Neuron (in vitro differentiated cells): ENCODE data around the gene FAS.

Experiments
- H2AFZ ChIP-seq: one replicate; pipeline ENCODE4 v1.6.1; 2013; ENCODE audit warnings: low read depth, mild to moderate bottlenecking, inconsistent platforms, low read length, moderate library complexity
- H3K27me3 ChIP-seq: one replicate; pipeline ENCODE4 v1.6.1; 2013; ENCODE audit warnings: low read length; ENCODE audit not compliant: insufficient read depth
- H3K36me3 ChIP-seq: one replicate; pipeline ENCODE4 v1.6.1; 2013; ENCODE audit warnings: low read length; ENCODE audit not compliant: insufficient read depth
- H3K4me1 ChIP-seq: one replicate; pipeline ENCODE4 v1.6.1; 2013; ENCODE audit warnings: low read length; ENCODE audit not compliant: insufficient read depth
- H3K4me3 ChIP-seq: 2 replicates; pipeline ENCODE4 v1.5.1; 2013; ENCODE audit warnings: mild to moderate bottlenecking, low read length, moderate library complexity
- H3K9me3 ChIP-seq: one replicate; pipeline ENCODE4 v1.6.1; 2013; ENCODE audit warnings: low read length

Gene FAS

GRCh38 chr10:88958721-88959120 is 31.9 kb upstream of the FAS start:
- Histone ChIP-seq H3K9me3 (no peaks in the 10 kb centered on the region), H3K36me3 (no peaks in the 10 kb centered on the region), H3K4me1 (no peaks in the 10 kb centered on the region), H2AFZ (no peak overlapping the region), H3K27me3 (no peaks in the 10 kb centered on the region), H3K4me3 (no peak overlapping the region)

GRCh38 chr10:88960802-88961201 is 29.8 kb upstream of the FAS start:
- Histone ChIP-seq H3K4me3 (no peak overlapping the region), H3K27me3 (no peaks in the 10 kb centered on the region), H3K36me3 (no peaks in the 10 kb centered on the region), H2AFZ (no peak overlapping the region), H3K9me3 (no peaks in the 10 kb centered on the region), H3K4me1 (no peaks in the 10 kb centered on the region)

- H3K9me3 ChIP-seq = no peaks in the 10 kb centered on the region
These were observed 29.3 kb upstream of the FAS start for GRCh38 chr10:88961266-88961665.

GRCh38 chr10:88962336-88962735 is 28.3 kb upstream of the FAS start:
- Histone ChIP-seq H2AFZ (no peak overlapping the region), H3K27me3 (no peaks in the 10 kb centered on the region), H3K4me1 (no peaks in the 10 kb centered on the region), H3K9me3 (no peaks in the 10 kb centered on the region), H3K36me3 (no peaks in the 10 kb centered on the region), H3K4me3 (no peak overlapping the region)

More at GRCh38 chr10:88961266-88961665, 29.3 kb upstream of the FAS start:
- no peaks in the 10 kb centered on the region for H3K36me3 ChIP-seq
- H3K27me3 ChIP-seq = no peaks in the 10 kb centered on the region
- H3K4me1 ChIP-seq = no peaks in the 10 kb centered on the region
- H2AFZ ChIP-seq = no peak overlapping the region
- H3K4me3 ChIP-seq = no peak overlapping the region

- Histone ChIP-seq H3K27me3 (no peaks in the 10 kb centered on the region), H3K9me3 (no peaks in the 10 kb centered on the region), H3K4me3 (no peak overlapping the region), H3K4me1 (no peaks in the 10 kb centered on the region), H2AFZ (no peak overlapping the region), H3K36me3 (no peaks in the 10 kb centered on the region)
These were observed 27.3 kb upstream of the FAS start for GRCh38 chr10:88963318-88963717.

GRCh38 chr10:88964360-88964759 is 26.2 kb upstream of the FAS start:
- Histone ChIP-seq H3K36me3 (no peaks in the 10 kb centered on the region), H2AFZ (no peak overlapping the region), H3K27me3 (no peaks in the 10 kb centered on the region), H3K4me1 (no peaks in the 10 kb centered on the region), H3K4me3 (no peak overlapping the region), H3K9me3 (no peaks in the 10 kb centered on the region)

GRCh38 chr10:88964869-88965415 is 25.7 kb upstream of the FAS start:
- Histone ChIP-seq H3K4me3 (no peak overlapping the region), H2AFZ (no peak overlapping the region), H3K4me1 (no peaks in the 10 kb centered on the region), H3K36me3 (no peaks in the 10 kb centered on the region), H3K27me3 (no peaks in the 10 kb centered on the region), H3K9me3 (no peaks in the 10 kb centered on the region)

- no peaks in the 10 kb centered on the region for H3K4me1 ChIP-seq
- H2AFZ ChIP-seq = no peak overlapping the region
- H3K4me3 ChIP-seq = no peak overlapping the region
- no peaks in the 10 kb centered on the region for H3K9me3 ChIP-seq
- H3K27me3 ChIP-seq = no peaks in the 10 kb centered on the region
- no peaks in the 10 kb centered on the region for H3K36me3 ChIP-seq
These were observed 23.8 kb upstream of the FAS start for GRCh38 chr10:88966797-88967196.

- H3K9me3 ChIP-seq = no peaks in the 10 kb centered on the region
- H2AFZ ChIP-seq = no peak overlapping the region
- no peaks in the 10 kb centered on the region for H3K4me1 ChIP-seq
- H3K4me3 ChIP-seq = no peak overlapping the region
- H3K36me3 ChIP-seq = no peaks in the 10 kb centered on the region
- no peaks in the 10 kb centered on the region for H3K27me3 ChIP-seq
These were observed 22.2 kb upstream of the FAS start for GRCh38 chr10:88968391-88968790.

- no peak overlapping the region for H3K4me3 ChIP-seq
- H3K27me3 ChIP-seq = no peaks in the 10 kb centered on the region
- no peaks in the 10 kb centered on the region for H3K36me3 ChIP-seq
- no peak overlapping the region for H2AFZ ChIP-seq
- no peaks in the 10 kb centered on the region for H3K9me3 ChIP-seq
- H3K4me1 ChIP-seq = no peaks in the 10 kb centered on the region
These were observed 19.2 kb upstream of the FAS start for GRCh38 chr10:88971221-88972061.

- H2AFZ ChIP-seq = no peak overlapping the region
- no peaks in the 10 kb centered on the region for H3K4me1 ChIP-seq
- H3K9me3 ChIP-seq = no peaks in the 10 kb centered on the region
- no peaks in the 10 kb centered on the region for H3K36me3 ChIP-seq
- no peaks in the 10 kb centered on the region for H3K27me3 ChIP-seq
- H3K4me3 ChIP-seq = no peak overlapping the region
These were observed 16.6 kb upstream of the FAS start for GRCh38 chr10:88974012-88974411.

GRCh38 chr10:88974446-88975376 is 15.9 kb upstream of the FAS start:
- H3K4me1 ChIP-seq = no peaks in the 10 kb centered on the region
- H3K36me3 ChIP-seq = no peaks in the 10 kb centered on the region
- no peaks in the 10 kb centered on the region for H3K27me3 ChIP-seq
- no peaks in the 10 kb centered on the region for H3K9me3 ChIP-seq
- H2AFZ ChIP-seq = no peak overlapping the region
- no peak overlapping the region for H3K4me3 ChIP-seq

- Histone ChIP-seq H3K27me3 (no peaks in the 10 kb centered on the region), H3K4me1 (no peaks in the 10 kb centered on the region), H2AFZ (no peak overlapping the region), H3K9me3 (no peaks in the 10 kb centered on the region), H3K4me3 (no peak overlapping the region), H3K36me3 (no peaks in the 10 kb centered on the region)
These were observed 15.2 kb upstream of the FAS start for GRCh38 chr10:88975377-88975720.
